Measurements from ENCODE around the gene JAK3.

Gene JAK3

GRCh38 chr19:17865364-17866311 lies 17.9 kb upstream of the JAK3 start:
- no peak for DNase-seq

DNA sequence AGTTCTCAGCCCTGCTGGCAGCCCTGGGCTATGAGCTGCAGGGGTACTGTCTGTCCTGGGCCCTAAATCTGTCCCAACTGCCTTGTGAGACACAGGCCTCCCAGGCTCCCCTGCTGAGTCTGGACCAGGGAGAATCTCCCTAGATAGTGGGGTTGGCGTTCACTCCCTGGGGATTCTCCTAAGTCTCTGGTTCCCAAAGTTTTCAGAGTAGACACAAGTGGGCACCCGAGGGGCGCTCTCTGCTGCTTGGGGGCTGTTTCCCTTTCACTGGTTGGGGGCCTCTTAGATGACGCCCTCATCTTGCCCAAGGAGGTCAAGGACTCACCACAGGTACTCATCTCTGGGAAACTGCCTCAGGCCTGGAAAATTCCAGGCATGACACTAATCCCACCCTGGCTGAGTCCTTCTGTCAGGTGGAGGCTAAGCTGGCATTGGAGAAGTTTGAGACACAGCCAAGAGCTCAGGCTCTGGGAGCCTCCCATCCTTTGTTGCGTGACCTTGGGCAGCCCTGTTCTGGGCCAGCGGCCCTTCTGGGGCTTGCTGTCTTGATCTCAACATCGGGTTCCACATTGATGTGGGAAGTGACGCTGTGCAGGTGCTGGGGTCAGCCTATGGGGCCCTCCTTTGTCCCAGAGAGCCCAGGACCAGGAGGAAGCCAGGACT lies 15.9 kb upstream of the JAK3 start:
- DNase-seq = no peak

DNA sequence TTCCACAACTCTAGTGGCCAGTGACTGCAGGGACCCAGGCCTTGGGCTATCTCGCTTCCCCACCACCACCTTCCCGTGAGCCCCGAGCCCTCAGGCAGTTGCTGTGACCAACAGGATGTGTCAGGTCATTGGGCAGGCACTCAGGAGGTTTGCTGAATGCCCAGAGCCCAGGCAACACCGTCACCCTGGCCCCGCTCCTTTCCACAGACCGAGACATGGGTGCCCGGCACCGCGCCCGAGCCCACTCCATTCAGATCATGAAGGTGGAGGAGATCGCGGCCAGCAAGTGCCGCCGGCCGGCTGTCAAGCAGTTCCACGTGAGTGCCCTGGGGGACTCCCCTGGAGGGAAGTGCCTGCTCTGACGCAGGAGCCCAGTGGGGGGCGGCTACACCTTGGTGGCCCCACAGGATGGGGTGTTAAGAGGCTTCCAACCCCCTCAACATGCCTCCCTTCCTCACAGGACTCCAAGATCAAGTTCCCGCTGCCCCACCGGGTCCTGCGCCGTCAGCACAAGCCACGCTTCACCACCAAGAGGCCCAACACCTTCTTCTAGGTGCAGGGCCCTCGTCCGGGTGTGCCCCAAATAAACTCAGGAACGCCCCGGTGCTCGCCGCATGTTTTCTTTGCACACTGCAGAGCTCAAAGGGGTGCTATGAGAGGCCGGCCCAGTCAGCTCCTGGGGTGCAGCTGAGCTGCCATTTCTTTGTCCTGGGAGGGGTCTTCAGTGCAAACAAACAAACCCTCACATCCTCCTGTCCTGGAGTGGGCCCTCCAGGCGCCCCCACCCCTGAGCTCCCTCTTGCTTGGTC lies 15.1 kb upstream of the JAK3 start:
- no peak for DNase-seq

DNA sequence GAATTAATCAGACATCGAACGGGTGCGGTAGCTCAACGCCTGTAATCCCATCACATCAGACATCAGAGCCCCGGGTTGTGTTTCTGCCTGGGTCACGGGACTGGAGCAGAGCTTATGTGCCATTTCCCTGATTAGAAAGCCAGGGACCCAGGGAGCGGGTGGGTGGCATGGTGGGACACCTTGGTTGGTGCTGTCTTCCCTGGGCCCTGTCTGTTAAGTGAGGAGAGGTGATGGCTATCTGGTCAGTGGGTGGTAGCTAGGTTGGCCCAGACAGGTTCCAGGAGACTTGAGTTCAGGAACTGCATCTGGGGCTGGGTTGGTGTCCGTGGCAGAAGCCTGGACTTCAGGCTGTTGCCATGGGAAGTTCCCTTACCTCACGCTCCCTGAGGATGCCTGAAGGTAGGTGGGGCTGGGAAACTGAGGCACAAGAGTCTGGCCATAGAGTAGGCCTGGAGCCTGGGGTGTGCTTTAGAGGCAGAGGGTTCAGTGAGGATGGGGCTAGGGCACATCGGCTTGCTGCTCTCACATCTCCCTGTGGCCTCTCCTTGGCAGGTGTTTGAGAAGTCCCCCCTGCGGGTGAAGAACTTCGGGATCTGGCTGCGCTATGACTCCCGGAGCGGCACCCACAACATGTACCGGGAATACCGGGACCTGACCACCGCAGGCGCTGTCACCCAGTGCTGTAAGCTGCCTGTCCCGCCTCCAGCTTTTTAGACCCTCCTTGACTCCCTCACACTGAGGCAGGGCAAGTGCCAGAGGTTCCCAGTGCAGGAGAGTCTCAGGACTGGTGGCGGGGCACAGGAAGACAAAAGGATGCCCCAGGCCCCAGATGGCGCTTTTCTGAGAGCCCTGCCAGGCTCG lies 14.0 kb upstream of the JAK3 start:
- no peak for DNase-seq

DNA sequence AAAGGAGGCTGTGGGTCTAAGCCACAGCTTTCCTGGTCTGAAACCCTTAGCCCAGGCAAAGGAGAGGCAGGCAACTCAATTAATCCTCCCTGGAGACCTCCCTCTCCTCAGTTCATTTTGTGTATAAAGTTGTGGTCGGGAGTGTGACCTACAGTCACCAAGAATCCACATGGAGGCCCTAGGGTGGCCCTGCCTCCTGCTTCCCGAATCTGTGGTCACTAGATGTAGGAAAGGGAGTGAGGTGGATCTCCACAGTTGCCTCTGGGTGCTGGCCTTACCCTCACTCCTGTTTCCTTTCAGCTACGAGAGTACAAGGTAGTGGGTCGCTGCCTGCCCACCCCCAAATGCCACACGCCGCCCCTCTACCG lies 13.2 kb upstream of the JAK3 start:
- DNase-seq = no peak

GRCh38 chr19:17860331-17860992 lies 12.7 kb upstream of the JAK3 start:
- no peak for DNase-seq

DNA sequence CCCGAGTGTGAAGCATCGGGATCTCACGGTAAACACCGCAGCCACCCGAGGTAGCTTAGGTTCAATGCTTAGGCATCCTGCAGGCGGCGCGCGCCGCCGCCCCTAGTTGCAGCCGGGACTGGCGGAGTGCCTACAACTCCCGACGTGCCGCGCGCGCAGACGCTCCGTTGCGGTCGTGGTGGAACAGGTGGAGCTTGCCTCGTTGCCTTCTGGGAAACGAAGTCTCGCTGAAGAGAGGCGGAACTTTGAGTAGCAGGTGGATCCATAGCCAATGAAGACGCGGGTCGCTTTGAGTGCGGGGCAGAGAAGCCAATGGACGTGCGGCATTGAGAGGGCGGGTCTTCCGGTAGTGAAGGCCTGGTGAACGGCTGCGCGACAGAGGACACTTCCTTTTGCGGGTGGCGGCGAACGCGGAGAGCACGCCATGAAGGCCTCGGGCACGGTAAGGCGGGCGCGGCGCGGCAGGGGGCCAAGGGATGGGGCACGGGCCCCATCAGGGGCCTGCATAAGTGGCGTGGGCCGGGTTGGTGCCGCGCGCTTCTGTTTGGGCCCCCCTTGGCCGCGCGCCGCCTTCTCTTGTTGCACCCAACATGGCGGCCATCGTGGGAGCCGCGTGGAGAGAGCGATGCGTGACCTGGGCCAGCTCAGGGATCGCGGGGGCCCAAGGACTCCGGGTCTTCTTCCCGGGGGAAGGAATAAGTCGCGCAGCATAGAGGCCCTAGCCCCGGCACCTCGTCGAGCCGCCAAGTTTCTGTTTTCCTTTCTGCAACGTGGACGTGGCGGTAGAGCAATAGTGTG lies 11.9 kb upstream of the JAK3 start, which contains the start of gene RPL18A:
Gene RPL18A (plus strand): TSS at position 378 of the 798 bp plus-strand sequence. CDS start 47 bp downstream, at position 425.
- DNase-seq = peak; percentile 100

- DNase-seq = peak; percentile 55
Observed at GRCh38 chr19:17855280-17856152, 7.7 kb upstream of the JAK3 start.

GRCh38 chr19:17854061-17854460 lies 6.3 kb upstream of the JAK3 start:
- DNase-seq = no peak

DNA sequence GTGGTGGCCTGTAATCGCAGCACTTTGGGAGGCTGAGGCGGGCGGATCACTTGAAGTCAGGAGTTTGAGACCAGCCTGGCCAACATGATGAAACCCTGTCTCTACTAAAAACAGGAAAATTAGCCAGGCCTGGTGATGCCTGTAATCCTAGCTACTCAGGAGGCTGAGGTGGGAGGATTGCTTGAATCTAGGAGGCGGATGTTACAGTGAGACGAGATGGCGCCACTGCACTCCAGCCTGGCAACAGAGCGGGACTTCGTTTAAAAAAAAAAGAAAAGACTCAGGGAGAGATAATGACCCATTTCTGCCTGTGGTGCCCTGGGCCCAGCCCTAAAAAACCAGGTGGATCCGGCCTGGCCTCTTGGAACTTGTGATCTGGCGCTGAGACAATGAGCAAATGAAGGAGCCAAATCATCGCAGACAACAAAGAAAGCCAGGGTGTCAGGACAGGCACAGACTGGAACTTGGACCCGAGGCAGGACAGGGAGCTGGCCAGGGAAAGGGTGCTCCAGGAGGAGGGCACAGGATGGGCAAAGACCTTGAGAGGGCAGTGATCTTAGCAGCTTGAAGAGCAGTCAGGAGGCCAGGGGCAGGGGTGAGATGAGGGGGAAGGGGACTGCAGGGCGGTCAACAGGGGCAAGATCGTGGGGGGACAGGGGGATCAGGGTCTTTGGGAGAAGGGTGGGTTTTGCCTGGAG lies 962 bp upstream of the JAK3 start:
- DNase-seq = no peak

DNA sequence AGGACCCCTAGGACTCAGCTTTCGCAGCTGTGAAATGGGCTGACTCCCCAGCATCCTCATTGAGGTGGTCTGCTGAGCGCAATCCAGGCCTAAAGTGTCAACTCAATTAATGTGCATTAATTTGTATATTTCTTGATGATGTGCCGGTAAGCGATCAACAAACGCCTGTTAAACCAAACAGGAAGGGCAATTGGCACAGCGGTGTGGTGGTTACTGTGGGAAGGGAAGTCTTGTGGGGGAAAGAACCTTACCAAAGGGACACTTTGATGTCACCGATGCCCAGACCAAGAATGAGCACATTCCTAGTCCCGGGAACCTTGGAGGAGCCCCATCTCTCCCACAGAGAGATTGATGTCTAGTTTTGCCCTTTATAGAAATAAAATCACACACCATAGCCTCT lies 1.6 kb downstream of the JAK3 start:
- DNase-seq = no peak

GRCh38 chr19:17843908-17844490 lies 3.8 kb downstream of the JAK3 start:
- DNase-seq = no peak

DNA sequence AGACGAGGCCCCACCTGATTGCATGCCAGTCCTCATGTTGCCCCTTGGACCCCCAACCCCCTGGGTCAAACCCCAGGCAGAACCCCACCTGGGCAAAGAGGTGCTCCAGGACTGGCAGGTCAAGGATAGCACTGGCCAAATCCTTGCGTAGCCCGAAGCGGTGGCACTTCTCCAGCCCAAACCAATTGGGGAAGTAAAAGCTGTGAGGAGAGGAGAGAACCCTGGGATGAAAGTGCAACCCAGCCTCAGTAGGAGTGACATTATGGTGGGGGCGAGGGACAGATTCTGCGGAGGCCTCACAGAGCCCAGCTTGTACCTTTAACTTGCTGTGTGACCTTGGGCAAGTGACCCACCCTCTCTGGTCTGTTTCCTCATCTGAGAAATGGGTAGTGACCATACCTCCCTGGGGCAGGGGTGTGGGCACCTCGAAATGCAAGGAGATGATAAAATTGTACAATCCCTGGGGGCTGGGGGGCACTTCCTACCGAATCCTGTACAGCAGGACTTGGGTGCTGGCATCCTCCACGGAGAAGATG lies 4.4 kb downstream of the JAK3 start:
- no peak for DNase-seq

DNA sequence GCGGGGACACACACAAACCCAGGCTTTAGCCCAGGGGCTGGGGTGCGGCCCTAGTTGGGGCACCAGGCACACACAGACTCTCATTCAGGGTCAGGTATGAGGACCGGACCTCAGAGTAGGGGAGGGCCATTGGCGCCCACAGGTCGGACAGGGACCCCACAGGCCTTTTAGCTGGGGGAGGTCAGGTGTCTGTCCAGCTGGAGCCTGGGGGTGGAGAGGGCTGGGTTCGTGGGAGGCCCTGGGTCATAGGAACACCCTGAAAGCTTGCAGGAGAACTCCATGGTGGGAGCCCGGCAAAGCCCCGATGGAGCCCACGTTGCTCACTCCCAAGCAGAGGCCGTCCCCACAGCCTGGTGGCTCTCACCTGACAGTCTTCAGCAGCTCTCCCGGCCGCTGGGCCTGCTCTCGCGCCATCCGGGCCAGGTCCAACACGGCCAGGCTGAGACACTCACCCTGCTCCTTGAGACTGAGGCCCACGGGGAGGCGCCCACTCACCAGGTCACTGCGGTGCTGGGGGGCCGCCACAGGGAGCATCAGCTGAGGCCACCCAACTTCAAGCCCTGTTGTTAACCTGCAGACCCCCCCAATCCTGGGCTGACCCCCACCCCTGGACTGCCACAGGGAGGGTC lies 5.0 kb downstream of the JAK3 start:
- DNase-seq = no peak

DNA sequence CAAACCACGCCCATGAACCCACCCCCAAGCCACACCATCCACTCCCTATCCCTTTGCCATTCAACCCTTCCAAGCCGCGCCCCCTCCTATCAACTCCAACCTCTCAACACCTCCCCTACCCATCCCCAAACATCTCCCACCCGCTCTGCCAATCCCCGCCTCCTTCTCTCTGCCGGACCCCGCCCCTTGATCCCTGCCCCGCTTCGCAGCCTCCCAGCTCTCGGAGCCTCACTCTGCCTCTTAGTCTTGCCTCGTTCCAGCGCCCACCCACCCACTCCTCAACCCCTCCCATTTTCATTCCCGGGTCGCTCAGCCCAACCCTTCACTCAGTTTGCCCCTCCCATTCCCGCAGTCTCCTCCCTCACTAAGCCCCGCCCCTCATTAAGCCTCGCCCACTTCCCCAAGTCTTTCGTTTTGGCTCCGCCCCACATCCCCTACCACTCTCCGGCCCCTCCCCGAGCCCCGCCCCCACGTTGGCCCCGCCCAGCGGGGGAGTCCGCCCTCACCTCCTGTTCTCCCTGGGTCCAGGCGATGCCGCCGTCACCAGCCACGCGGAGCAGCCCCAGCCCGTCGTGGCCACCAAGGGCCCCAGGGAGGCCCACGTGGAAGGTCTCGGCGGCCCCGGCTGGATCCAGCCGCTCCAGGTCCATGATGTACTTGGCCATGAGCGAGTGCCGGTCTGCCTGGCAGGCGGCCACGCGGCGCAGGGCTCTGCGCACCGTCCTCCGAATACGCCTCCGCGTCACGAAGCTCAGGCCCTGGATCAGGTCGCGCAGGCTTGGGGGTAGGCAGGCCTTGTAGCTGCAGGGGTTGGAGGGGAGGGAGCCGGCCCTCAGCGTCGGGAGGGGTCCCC lies 5.7 kb downstream of the JAK3 start:
- DNase-seq = peak; percentile 85

DNA sequence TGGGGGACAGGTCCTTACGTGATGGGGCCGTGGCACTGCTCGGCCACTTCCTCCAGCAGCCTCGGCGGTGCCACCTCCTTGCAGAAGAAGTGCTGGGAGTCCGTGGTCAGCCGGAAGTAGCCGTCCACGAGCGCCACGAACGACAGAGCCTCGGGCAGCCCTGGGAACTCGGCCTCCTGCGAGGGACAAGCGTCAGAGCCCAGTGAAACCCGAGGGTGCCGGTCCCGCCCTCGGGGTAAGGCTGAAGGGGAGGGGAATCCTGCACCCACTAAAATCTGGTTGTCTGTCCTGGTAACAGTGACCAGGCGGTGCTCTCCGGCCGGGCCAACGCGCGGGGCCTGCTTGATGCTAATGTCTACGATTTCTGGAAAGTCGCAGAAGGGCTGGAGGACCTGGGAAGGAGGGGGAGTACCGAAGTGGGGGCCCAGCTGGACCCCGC lies 6.4 kb downstream of the JAK3 start:
- no peak for DNase-seq

DNA sequence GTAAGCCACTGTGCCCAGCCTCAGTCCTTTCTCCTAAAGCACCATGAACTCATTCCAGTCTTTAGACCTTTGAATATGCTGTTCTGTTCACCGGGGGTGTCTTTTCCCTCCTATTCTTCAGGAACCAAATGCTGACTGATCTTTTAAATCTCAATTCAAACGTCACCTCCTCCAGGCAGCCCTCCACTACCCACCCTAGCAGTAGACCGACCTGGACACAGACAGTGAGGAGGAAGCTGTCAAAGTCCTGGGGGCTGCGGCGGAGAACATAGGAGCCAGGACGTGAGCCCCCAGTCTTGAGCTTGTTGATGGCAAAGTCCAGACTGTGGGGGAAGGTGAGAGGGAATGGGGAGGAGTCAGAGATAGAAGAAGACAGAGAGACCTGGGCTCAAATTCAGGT lies 7.8 kb downstream of the JAK3 start:
- no peak for DNase-seq

Data from fibroblast of skin of right quadriceps (primary cell).